Stimulated activated CD8-positive, alpha-beta memory T cell treated with anti-CD3 and anti-CD28 coated beads, Interleukin-15, amount 100 ng/mL, for 24 hours (primary cell): ENCODE measurements around the gene COL4A6.

Experiments
- DNase-seq: peaks from one replicate; pipeline ENCODE4 v3.0.0-alpha.2; 2020; ENCODE audit warnings: low read depth

COL4A6 gene

GRCh38 chrX:108159028-108159670, 279.1 kb downstream of the COL4A6 start:
- no peak for DNase-seq

GRCh38 chrX:108157628-108158027, 280.6 kb downstream of the COL4A6 start:
- no peak for DNase-seq

GRCh38 chrX:108156934-108157466, 281.2 kb downstream of the COL4A6 start:
- no peak for DNase-seq

GRCh38 chrX:108156082-108156481, 282.1 kb downstream of the COL4A6 start:
- no peak for DNase-seq

GRCh38 chrX:108148524-108148923, 289.7 kb downstream of the COL4A6 start:
- DNase-seq: no peak

GRCh38 chrX:108138814-108139702, 299.2 kb downstream of the COL4A6 start:
- no peak for DNase-seq

- no peak for DNase-seq
These were observed 303.5 kb downstream of the COL4A6 start for GRCh38 chrX:108134724-108135123.

- no peak for DNase-seq
These were observed 305.3 kb downstream of the COL4A6 start for GRCh38 chrX:108132876-108133275.

- DNase-seq: no peak
These were observed 306.2 kb downstream of the COL4A6 start for GRCh38 chrX:108132034-108132433.

GRCh38 chrX:108131471-108131870, 306.8 kb downstream of the COL4A6 start:
- DNase-seq: no peak

GRCh38 chrX:108130889-108131288, 307.3 kb downstream of the COL4A6 start:
- DNase-seq: no peak

- DNase-seq: no peak
These were observed 311.1 kb downstream of the COL4A6 start for GRCh38 chrX:108127152-108127551.

GRCh38 chrX:108126661-108127060, 311.6 kb downstream of the COL4A6 start:
- no peak for DNase-seq

- DNase-seq: no peak
These were observed 314.4 kb downstream of the COL4A6 start for GRCh38 chrX:108123591-108124366.

GRCh38 chrX:108122748-108123147, 315.5 kb downstream of the COL4A6 start:
- no peak for DNase-seq

- no peak for DNase-seq
These were observed 316.9 kb downstream of the COL4A6 start for GRCh38 chrX:108121291-108121690.

- no peak for DNase-seq
These were observed 320.2 kb downstream of the COL4A6 start for GRCh38 chrX:108117988-108118387.

GRCh38 chrX:108114541-108114940, 323.7 kb downstream of the COL4A6 start:
- DNase-seq: no peak
